HG03039 (cell line): ENCODE results near the gene FSD1.
"Not testable (repeated sequence)": the region's sequence is repeated elsewhere in the genome, so short reads cannot be mapped to it uniquely, and the experiment has no call there.

Experiments
- ATAC-seq: cut with Tn5 transposase; IDR thresholded peaks from one replicate; pipeline ENCODE4 v1.9.1; 2021; ENCODE audit warnings: mild to moderate bottlenecking, moderate library complexity; ENCODE audit not compliant: unreplicated experiment

Gene FSD1

GRCh38 chr19:4342314-4342614, 37.9 kb downstream of the FSD1 start:
- no peak for ATAC-seq

- peak; percentile 77 for ATAC-seq
These were observed 38.4 kb downstream of the FSD1 start for GRCh38 chr19:4342615-4343369.

- peak; percentile 51 for ATAC-seq
These were observed 39.2 kb downstream of the FSD1 start, which contains the start of gene MPND for GRCh38 chr19:4343370-4344307. Gene MPND, plus strand, starts transcription at chr19:4343562. Its CDS starts 32 bp downstream, at chr19:4343594.

GRCh38 chr19:4345342-4346019, 41.1 kb downstream of the FSD1 start:
- ATAC-seq = no peak

- no peak for ATAC-seq
These were observed 41.6 kb downstream of the FSD1 start for GRCh38 chr19:4346020-4346383.

GRCh38 chr19:4347521-4347920, 43.1 kb downstream of the FSD1 start:
- ATAC-seq = no peak

GRCh38 chr19:4349225-4349624, 44.8 kb downstream of the FSD1 start:
- ATAC-seq = not testable (repeated sequence)

- ATAC-seq = no peak
These were observed 45.7 kb downstream of the FSD1 start for GRCh38 chr19:4350111-4350510.

GRCh38 chr19:4350726-4351125, 46.3 kb downstream of the FSD1 start:
- ATAC-seq = no peak

GRCh38 chr19:4352701-4353121, 48.3 kb downstream of the FSD1 start:
- no peak for ATAC-seq

- no peak for ATAC-seq
These were observed 49.9 kb downstream of the FSD1 start for GRCh38 chr19:4354282-4354681.

- no peak for ATAC-seq
These were observed 50.5 kb downstream of the FSD1 start for GRCh38 chr19:4354897-4355296.

- no peak for ATAC-seq
These were observed 52.8 kb downstream of the FSD1 start for GRCh38 chr19:4357095-4357797.

GRCh38 chr19:4357921-4358326, 53.5 kb downstream of the FSD1 start:
- no peak for ATAC-seq

- ATAC-seq = no peak
These were observed 54.6 kb downstream of the FSD1 start for GRCh38 chr19:4358709-4359626.

- ATAC-seq = no peak
These were observed 55.2 kb downstream of the FSD1 start for GRCh38 chr19:4359627-4360000.

- ATAC-seq = no peak
These were observed 55.7 kb downstream of the FSD1 start for GRCh38 chr19:4360081-4360569.

GRCh38 chr19:4360641-4361151, 56.3 kb downstream of the FSD1 start:
- ATAC-seq = no peak
